Astrocyte (in vitro differentiated cells and primary cell): Measurements from ENCODE around the gene MYBBP1A.

Experiments used
- EZH2 ChIP-seq: IDR thresholded peaks from 2 replicates; pipeline ENCODE4 v1.6.1; 2012; ENCODE audit warnings: mild to moderate bottlenecking, low read length, inconsistent platforms; ENCODE audit not compliant: insufficient read depth
- TF ChIP-seq, protein P1 (sequence below): IDR thresholded peaks from 2 replicates; pipeline ENCODE4 v1.5.1; 2011; ENCODE audit warnings: low read depth, mild to moderate bottlenecking, inconsistent platforms, low read length, moderate library complexity; ENCODE audit not compliant: insufficient read depth

DNA sequence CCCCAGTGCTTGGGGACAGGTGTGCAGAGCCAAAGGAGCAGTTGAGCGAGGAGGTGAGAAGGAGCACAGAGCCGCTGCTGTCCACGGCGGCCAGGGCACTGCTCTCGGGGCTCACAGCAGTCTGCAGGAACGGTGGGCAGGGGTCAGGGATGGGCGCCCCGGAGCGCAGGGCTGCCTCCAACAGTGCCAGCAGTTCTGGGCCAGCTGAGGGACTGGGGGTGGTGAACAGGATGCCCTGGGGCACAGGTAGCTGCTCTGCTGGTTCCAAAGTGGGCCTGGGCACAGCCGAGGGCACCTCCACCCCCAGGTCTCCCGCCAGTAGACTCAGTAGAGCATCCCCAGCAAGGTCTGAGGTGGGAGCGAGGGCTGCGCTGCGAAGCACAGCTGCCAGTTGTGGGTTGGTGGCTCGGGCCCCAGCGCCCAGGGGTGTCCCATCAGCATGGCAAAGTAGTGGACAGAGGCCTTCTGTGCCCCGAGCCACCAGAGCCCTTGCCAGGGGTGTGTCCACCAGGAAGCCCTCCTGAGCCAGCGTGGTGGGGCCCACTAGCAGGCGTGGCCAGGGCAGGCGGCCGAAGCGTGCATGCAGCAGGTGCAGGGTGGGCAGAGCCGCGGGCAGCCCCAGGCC, 3.3 kb upstream of the MYBBP1A start:
- TF ChIP-seq, protein P1, sequence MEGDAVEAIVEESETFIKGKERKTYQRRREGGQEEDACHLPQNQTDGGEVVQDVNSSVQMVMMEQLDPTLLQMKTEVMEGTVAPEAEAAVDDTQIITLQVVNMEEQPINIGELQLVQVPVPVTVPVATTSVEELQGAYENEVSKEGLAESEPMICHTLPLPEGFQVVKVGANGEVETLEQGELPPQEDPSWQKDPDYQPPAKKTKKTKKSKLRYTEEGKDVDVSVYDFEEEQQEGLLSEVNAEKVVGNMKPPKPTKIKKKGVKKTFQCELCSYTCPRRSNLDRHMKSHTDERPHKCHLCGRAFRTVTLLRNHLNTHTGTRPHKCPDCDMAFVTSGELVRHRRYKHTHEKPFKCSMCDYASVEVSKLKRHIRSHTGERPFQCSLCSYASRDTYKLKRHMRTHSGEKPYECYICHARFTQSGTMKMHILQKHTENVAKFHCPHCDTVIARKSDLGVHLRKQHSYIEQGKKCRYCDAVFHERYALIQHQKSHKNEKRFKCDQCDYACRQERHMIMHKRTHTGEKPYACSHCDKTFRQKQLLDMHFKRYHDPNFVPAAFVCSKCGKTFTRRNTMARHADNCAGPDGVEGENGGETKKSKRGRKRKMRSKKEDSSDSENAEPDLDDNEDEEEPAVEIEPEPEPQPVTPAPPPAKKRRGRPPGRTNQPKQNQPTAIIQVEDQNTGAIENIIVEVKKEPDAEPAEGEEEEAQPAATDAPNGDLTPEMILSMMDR, result no peak
- TF ChIP-seq EZH2, result no peak
